Adrenal gland (tissue), 5 donors: ENCODE measurements around the gene GSTM4.
"Not testable (repeated sequence)": the region's sequence is repeated elsewhere in the genome, so short reads cannot be mapped to it uniquely, and the experiment has no call there.

ENCODE experiments used
- CTCF ChIP-seq, 6 experiments: fragments of 450-650 bp in 4 of 6; fragments of 200-600 bp in 2 of 6; sonication (generic) in 1 of 6; IDR thresholded peaks; 1 replicate in 5 of 6; 2 replicates in 1 of 6; pipeline versions ENCODE4 v1.5.1 to v1.8.0; 2016 to 2021; ENCODE audit warnings: antibody characterized with exemption in 6 of 6, mild to moderate bottlenecking in 2 of 6, moderate library complexity in 1 of 6
- POLR2A ChIP-seq, 2 donors: fragments of 450-650 bp; IDR thresholded peaks; one replicate each; pipeline ENCODE4 v1.6.1; 2017; ENCODE audit warnings: antibody characterized with exemption in 2 of 2, mild to moderate bottlenecking in 2 of 2, moderate library complexity in 1 of 2
- donor health status: DM: no; HTN: no; CAD: no.

GRCh38 chr1:109709822-109710221 lies 53.9 kb downstream of the GSTM4 start:
- not testable (repeated sequence) for TF ChIP-seq CTCF, POLR2A (IDR thresholded peaks at IDR 0.05)
